HG02981 (cell line): ENCODE results near the gene CCDC51.
"Not testable (repeated sequence)": the region's sequence is repeated elsewhere in the genome, so short reads cannot be mapped to it uniquely, and the experiment has no call there.

Source experiments
- ATAC-seq: cut with Tn5 transposase; IDR thresholded peaks from one replicate; pipeline ENCODE4 v1.9.1; 2021; ENCODE audit warnings: mild to moderate bottlenecking, moderate library complexity; ENCODE audit not compliant: unreplicated experiment

The CCDC51 gene

GRCh38 chr3:48408823-48409281 is 31.1 kb downstream of the CCDC51 start:
- ATAC-seq: no peak

- ATAC-seq: no peak
Observed at GRCh38 chr3:48407542-48408099, 32.3 kb downstream of the CCDC51 start.

GRCh38 chr3:48406443-48407431 is 33.2 kb downstream of the CCDC51 start:
- no peak for ATAC-seq

GRCh38 chr3:48405971-48406370 is 33.9 kb downstream of the CCDC51 start:
- ATAC-seq: no peak

- no peak for ATAC-seq
Observed at GRCh38 chr3:48405343-48405881, 34.5 kb downstream of the CCDC51 start.

GRCh38 chr3:48404440-48405342 is 35.2 kb downstream of the CCDC51 start:
- no peak for ATAC-seq

- ATAC-seq: no peak
Observed at GRCh38 chr3:48403533-48404439, 36.1 kb downstream of the CCDC51 start.

GRCh38 chr3:48402907-48403306 is 37.0 kb downstream of the CCDC51 start:
- no peak for ATAC-seq

GRCh38 chr3:48402281-48402732 is 37.6 kb downstream of the CCDC51 start:
- ATAC-seq: no peak

GRCh38 chr3:48401434-48401901 is 38.5 kb downstream of the CCDC51 start:
- ATAC-seq: not testable (repeated sequence)

- ATAC-seq: no peak
Observed at GRCh38 chr3:48400824-48401433, 39.0 kb downstream of the CCDC51 start.

- ATAC-seq: no peak
Observed at GRCh38 chr3:48399387-48400172, 40.3 kb downstream of the CCDC51 start.

- ATAC-seq: no peak
Observed at GRCh38 chr3:48398701-48399386, 41.1 kb downstream of the CCDC51 start.

GRCh38 chr3:48397767-48398681 is 41.9 kb downstream of the CCDC51 start:
- ATAC-seq: no peak

GRCh38 chr3:48395714-48396113 is 44.2 kb downstream of the CCDC51 start:
- no peak for ATAC-seq

GRCh38 chr3:48394391-48394790 is 45.5 kb downstream of the CCDC51 start:
- ATAC-seq: no peak

- no peak for ATAC-seq
Observed at GRCh38 chr3:48388966-48389365, 51.0 kb downstream of the CCDC51 start.
